RWPE2 (cell line): ENCODE measurements around the gene DPM2.

Experiments used
- ATAC-seq: fragments of 200-7000 bp; cut with Tn5 transposase; 3 replicates; pipeline ENCODE4 v1.9.1; 2021; ENCODE audit warnings: low read depth
- DNase-seq: peaks from one replicate; pipeline ENCODE4 v3.0.0-alpha.2; 2020; ENCODE audit warnings: low spot score
- H3K27ac ChIP-seq: fragments of 450-650 bp; 2 replicates; pipeline ENCODE4 v1.5.1; 2017; ENCODE audit warnings: mild to moderate bottlenecking; ENCODE audit not compliant: poor library complexity, severe bottlenecking
- H3K27me3 ChIP-seq: fragments of 250-450 bp; sonication (Bioruptor Pico); 2 replicates; pipeline ENCODE4 v1.5.1; 2021; ENCODE audit warnings: mild to moderate bottlenecking, moderate library complexity; ENCODE audit not compliant: insufficient read depth, poor library complexity, severe bottlenecking
- H3K36me3 ChIP-seq: fragments of 250-450 bp; sonication (Bioruptor Pico); 2 replicates; pipeline ENCODE4 v1.5.1; 2020; ENCODE audit warnings: low read depth, mild to moderate bottlenecking, moderate library complexity
- H3K4me1 ChIP-seq: fragments of 250-450 bp; sonication (Bioruptor Pico); 2 replicates; pipeline ENCODE4 v1.5.1; 2021; ENCODE audit warnings: mild to moderate bottlenecking, moderate library complexity; ENCODE audit not compliant: insufficient read depth, poor library complexity, severe bottlenecking
- H3K4me3 ChIP-seq: fragments of 250-450 bp; sonication (Bioruptor Pico); 2 replicates; pipeline ENCODE4 v1.5.1; 2021; ENCODE audit warnings: mild to moderate bottlenecking, moderate library complexity; ENCODE audit not compliant: severe bottlenecking
- H3K9me3 ChIP-seq: fragments of 250-450 bp; sonication (Bioruptor Pico); 2 replicates; pipeline ENCODE4 v1.5.1; 2021; ENCODE audit warnings: mild to moderate bottlenecking, moderate library complexity; ENCODE audit not compliant: severe bottlenecking
- CTCF ChIP-seq: fragments of 450-650 bp; IDR thresholded peaks from one replicate; pipeline ENCODE4 v1.5.1; 2017; ENCODE audit warnings: mild to moderate bottlenecking, moderate library complexity; ENCODE audit not compliant: poor library complexity, severe bottlenecking

Gene DPM2

DNA sequence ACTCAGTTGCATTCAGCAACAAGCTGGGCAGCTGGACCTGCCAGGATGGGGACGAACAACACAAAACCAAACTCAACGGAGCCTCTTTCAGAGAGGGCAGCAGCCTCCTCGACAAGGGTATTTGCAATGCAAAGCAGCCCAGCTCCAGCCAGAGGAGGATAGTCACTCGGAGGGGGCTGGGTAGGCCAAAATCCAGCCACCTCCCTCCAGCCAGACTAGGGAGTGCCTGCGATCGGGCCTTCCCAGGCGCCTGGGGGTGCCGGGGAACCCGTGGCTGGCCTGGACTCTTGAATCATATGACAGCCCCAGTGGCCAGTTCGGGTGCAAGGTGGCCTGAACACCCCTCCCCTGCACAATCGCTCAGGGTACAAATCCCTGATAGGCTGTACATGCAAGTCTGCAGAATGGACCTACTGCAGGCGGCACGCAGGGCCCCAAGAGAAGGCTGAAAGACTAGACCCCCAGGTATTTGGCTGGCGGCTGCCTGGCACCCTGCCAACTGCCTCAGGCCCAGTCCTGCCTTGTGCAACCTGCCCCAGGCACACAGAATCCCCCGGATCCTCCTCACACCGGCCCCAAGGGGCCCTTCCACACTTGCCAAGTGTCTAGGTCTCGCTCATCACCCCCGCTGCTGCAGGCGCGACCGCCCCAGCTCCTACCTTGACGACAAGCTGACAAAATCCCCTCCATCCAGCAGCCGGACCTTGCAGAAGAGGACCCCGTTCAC lies 41.8 kb upstream of the DPM2 start:
- Histone ChIP-seq H3K36me3 (no peaks in the 10 kb centered on the region), H3K9me3 (no peaks in the 10 kb centered on the region), H3K27ac (peak overlapping the region; percentile 42), H3K4me3 (peak overlapping the region; percentile 93), H3K27me3 (no peaks in the 10 kb centered on the region), H3K4me1 (peaks cover 5% of the 10 kb centered on the region)
- DNase-seq (no peak), ATAC-seq (peak; percentile 6; the same call in 1 of the 3 replicates)
- TF ChIP-seq CTCF: no peak

DNA sequence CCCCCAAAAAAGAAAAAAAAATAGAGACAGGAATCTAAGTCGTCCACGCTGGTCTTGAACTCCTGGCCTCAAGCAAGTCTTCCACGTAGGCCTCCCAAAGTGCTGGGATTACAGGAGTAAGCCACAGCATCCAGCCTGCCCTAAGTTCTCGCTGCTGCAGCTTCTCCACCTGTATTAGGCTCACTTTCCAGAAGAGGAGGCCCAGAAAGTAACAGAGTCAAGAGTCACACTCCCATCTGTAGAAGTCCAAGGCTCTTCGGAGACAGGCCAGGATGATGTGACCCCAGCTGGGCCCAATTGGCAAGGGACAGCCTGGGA lies 41.3 kb upstream of the DPM2 start:
- peak overlapping the region; percentile 42 for H3K27ac ChIP-seq
- peak overlapping the region; percentile 93 for H3K4me3 ChIP-seq
- peaks cover 5% of the 10 kb centered on the region for H3K4me1 ChIP-seq
- DNase-seq (no peak), ATAC-seq (no peak)
- no peaks in the 10 kb centered on the region for H3K36me3 ChIP-seq
- no peaks in the 10 kb centered on the region for H3K27me3 ChIP-seq
- no peaks in the 10 kb centered on the region for H3K9me3 ChIP-seq
- TF ChIP-seq CTCF: no peak

GRCh38 chr9:127977884-127978647 lies 40.4 kb upstream of the DPM2 start:
- Histone ChIP-seq H3K9me3 (no peaks in the 10 kb centered on the region), H3K36me3 (no peaks in the 10 kb centered on the region), H3K4me1 (peaks cover 5% of the 10 kb centered on the region), H3K27ac (no peak overlapping the region), H3K27me3 (no peaks in the 10 kb centered on the region), H3K4me3 (no peak overlapping the region)
- TF ChIP-seq CTCF: no peak
- ATAC-seq (no peak), DNase-seq (no peak)

DNA sequence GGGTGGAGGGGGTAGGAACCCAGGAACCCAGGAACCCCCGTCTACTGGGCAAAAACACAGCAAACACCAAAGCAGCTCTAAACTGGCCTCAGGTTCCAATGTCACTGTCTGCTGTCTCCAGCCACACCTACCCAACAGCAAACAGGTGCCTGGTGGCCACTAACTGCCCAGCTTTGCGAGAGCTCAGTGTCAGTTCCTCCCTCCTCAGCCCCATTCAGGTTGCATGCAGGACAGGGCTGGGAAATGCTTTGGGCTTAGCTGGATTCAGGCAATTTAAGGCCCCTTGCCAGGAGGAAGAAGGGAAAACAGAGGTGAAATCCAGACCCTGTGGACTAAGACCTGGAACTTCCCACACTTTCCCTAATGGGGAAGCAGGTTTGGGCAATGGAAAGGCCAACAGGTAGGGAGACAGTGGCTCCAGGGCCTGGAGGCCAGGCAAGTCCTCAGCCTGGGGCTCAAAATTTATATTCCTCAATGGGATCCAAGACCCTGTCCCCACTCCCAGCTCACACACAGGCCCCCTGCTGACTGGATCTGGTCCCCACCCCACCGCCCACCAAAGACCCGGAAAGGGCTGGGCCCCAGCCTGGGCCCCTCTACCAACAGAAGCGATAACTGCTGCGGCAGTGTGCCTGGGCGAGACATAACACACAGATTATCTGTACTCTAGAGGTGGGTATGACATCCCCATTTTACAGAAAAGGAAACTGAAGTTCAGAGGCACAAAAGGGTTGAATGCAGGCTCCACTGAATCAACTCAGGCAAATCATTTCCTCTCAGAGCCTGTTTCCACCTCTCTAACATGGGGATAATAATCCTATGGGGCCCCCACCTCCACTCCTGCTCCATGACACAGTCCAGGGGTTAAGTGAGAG lies 39.6 kb upstream of the DPM2 start:
- Histone ChIP-seq H3K9me3 (no peaks in the 10 kb centered on the region), H3K36me3 (no peaks in the 10 kb centered on the region), H3K4me1 (peaks cover 5% of the 10 kb centered on the region), H3K27ac (no peak overlapping the region), H3K27me3 (no peaks in the 10 kb centered on the region), H3K4me3 (no peak overlapping the region)
- DNase-seq (no peak), ATAC-seq (no peak)
- no peak for TF ChIP-seq CTCF
